ENCODE measurements around the gene MPP7. TPM values are rescaled to one million over a fixed set of nuclear protein-coding genes. Genes with fewer than 3 reads are reported as not detected.

The MPP7 gene
- polyA plus RNA-seq, 1 donor from 2014 or later, result 6.1 TPM

GRCh38 chr10:28314211-28314610, 11.3 kb upstream of the MPP7 start:
- no peak overlapping the region for H3K27ac ChIP-seq (ENCODE audit: low read length)
- no peaks in the 10 kb centered on the region for H3F3A ChIP-seq (ENCODE audit: insufficient read depth, low read length, poor library complexity, severe bottlenecking)
- no peaks in the 10 kb centered on the region for H3K36me3 ChIP-seq (ENCODE audit: insufficient read depth, low read length)
- H3K9me2 ChIP-seq (ENCODE audit: insufficient read depth, low read length), result no peaks in the 10 kb centered on the region
- TF ChIP-seq SMC3 (conservative IDR thresholded peaks at IDR 0.05; ENCODE audit: poor library complexity), result no peak
- no peak for TF ChIP-seq POLR2AphosphoS5 (IDR thresholded peaks at IDR 0.05)
- no peak for TF ChIP-seq EZH2 (IDR thresholded peaks at IDR 0.05; ENCODE audit: borderline replicate concordance, insufficient read depth, low read length, poor library complexity, severe bottlenecking)
- TF ChIP-seq RAD21 (conservative IDR thresholded peaks at IDR 0.05), result no peak
- no peak for TF ChIP-seq REST (IDR thresholded peaks at IDR 0.05; ENCODE audit: borderline replicate concordance)
- no peak for TF ChIP-seq EP300 (conservative IDR thresholded peaks at IDR 0.05; ENCODE audit: poor library complexity, severe bottlenecking)
- TF ChIP-seq CTCF (IDR thresholded peaks at IDR 0.05; ENCODE audit: poor library complexity, severe bottlenecking), result no peak
- TF ChIP-seq MXI1 (conservative IDR thresholded peaks at IDR 0.05; ENCODE audit: poor library complexity, severe bottlenecking), result no peak
- no peak for TF ChIP-seq TAF1 (IDR thresholded peaks at IDR 0.05; ENCODE audit: low read depth)
- no peak overlapping the region for H3K4me3 ChIP-seq (ENCODE audit: low read length)
- H2AFZ ChIP-seq (ENCODE audit: low read depth, low read length), result no peak overlapping the region
- no peaks in the 10 kb centered on the region for H4K20me1 ChIP-seq (ENCODE audit: insufficient read depth)
- no peaks in the 10 kb centered on the region for H3K27me3 ChIP-seq (ENCODE audit: insufficient read depth, low read depth, low read length)
- no peaks in the 10 kb centered on the region for H3K9me3 ChIP-seq (ENCODE audit: low read length)
- H3K4me2 ChIP-seq (ENCODE audit: low read length), result no peak overlapping the region
- H3K9ac ChIP-seq (ENCODE audit: low read length), result no peak overlapping the region
- no peaks in the 10 kb centered on the region for H3K79me2 ChIP-seq (replicated peaks; ENCODE audit: insufficient read depth, low read length)

- Histone ChIP-seq H3K4me2 (ENCODE audit: low read length) (no peak overlapping the region), H3F3A (ENCODE audit: insufficient read depth, low read length, poor library complexity, severe bottlenecking) (no peaks in the 10 kb centered on the region), H4K20me1 (ENCODE audit: insufficient read depth) (no peaks in the 10 kb centered on the region), H2AFZ (ENCODE audit: low read depth, low read length) (no peak overlapping the region), H3K27me3 (ENCODE audit: insufficient read depth, low read depth, low read length) (no peaks in the 10 kb centered on the region), H3K79me2 (replicated peaks; ENCODE audit: insufficient read depth, low read length) (no peaks in the 10 kb centered on the region), H3K36me3 (ENCODE audit: insufficient read depth, low read length) (no peaks in the 10 kb centered on the region), H3K9ac (ENCODE audit: low read length) (no peak overlapping the region), H3K9me3 (ENCODE audit: low read length) (no peaks in the 10 kb centered on the region), H3K9me2 (ENCODE audit: insufficient read depth, low read length) (no peaks in the 10 kb centered on the region), H3K4me3 (ENCODE audit: low read length) (no peak overlapping the region), H3K27ac (ENCODE audit: low read length) (no peak overlapping the region)
- TF ChIP-seq POLR2AphosphoS5 (IDR thresholded peaks at IDR 0.05) (no peak), TAF1 (IDR thresholded peaks at IDR 0.05; ENCODE audit: low read depth) (no peak), EP300 (conservative IDR thresholded peaks at IDR 0.05; ENCODE audit: poor library complexity, severe bottlenecking) (no peak), RAD21 (conservative IDR thresholded peaks at IDR 0.05) (no peak), CTCF (IDR thresholded peaks at IDR 0.05; ENCODE audit: poor library complexity, severe bottlenecking) (no peak), REST (IDR thresholded peaks at IDR 0.05; ENCODE audit: borderline replicate concordance) (no peak), SMC3 (conservative IDR thresholded peaks at IDR 0.05; ENCODE audit: poor library complexity) (no peak)
Measured at GRCh38 chr10:28312572-28312971, 9.7 kb upstream of the MPP7 start.
